Adrenal gland (tissue), 5 donors: ENCODE results near the gene IQGAP3.
A peak's percentile ranks its signal among the peaks of the same experiment; 100 is the strongest.

Experiments
- CTCF ChIP-seq, 6 experiments: fragments of 450-650 bp in 4 of 6; fragments of 200-600 bp in 2 of 6; sonication (generic) in 1 of 6; IDR thresholded peaks; 1 replicate in 5 of 6; 2 replicates in 1 of 6; pipeline versions ENCODE4 v1.5.1 to v1.8.0; 2016 to 2021; ENCODE audit warnings: antibody characterized with exemption in 6 of 6, mild to moderate bottlenecking in 2 of 6, moderate library complexity in 1 of 6
- POLR2A ChIP-seq, 2 donors: fragments of 450-650 bp; IDR thresholded peaks; one replicate each; pipeline ENCODE4 v1.6.1; 2017; ENCODE audit warnings: antibody characterized with exemption in 2 of 2, mild to moderate bottlenecking in 2 of 2, moderate library complexity in 1 of 2
- donor health status: DM: no; HTN: no; CAD: no.

- TF ChIP-seq CTCF (IDR thresholded peaks at IDR 0.05) (no peak), POLR2A (IDR thresholded peaks at IDR 0.05) (peak; percentile 28 to 64)
These were observed 67.3 kb downstream of the IQGAP3 start for GRCh38 chr1:156504821-156505678.
